Measurements from ENCODE around the gene CCDC7.
"Not testable (repeated sequence)": the region's sequence is repeated elsewhere in the genome, so short reads cannot be mapped to it uniquely, and the experiment has no call there.

The CCDC7 gene

DNA sequence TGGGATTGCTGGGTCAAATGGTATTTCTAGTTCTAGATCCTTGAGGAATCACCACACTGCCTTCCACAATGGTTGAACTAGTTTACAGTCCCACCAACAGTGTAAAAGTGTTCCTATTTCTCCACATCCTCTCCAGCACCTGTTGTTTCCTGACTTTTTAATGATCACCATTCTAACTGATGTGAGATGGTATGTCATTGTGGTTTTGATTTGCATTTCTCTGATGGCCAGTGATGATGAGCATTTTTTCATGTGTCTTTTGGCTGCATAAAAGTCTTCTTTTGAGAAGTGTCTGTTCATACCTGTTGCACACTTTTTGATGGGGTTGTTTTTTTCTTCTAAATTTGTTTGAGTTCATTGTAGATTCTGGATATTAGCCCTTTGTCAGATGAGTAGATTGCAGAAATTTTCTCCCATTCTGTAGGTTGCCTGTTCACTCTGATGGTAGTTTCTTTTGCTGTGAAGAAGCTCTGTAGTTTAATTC, 37.1 kb downstream of the CCDC7 start:
- H3K4me3 Mint-ChIP-seq, DNase-seq, H3K4me1 Mint-ChIP-seq, CTCF ChIA-PET, H3K27ac Mint-ChIP-seq, H3K27me3 Mint-ChIP-seq: not testable (repeated sequence)
- H3K36me3 Mint-ChIP-seq: peaks cover 69% of the 10 kb centered on the region
- H3K9me3 Mint-ChIP-seq: peaks cover 27% of the 10 kb centered on the region

DNA sequence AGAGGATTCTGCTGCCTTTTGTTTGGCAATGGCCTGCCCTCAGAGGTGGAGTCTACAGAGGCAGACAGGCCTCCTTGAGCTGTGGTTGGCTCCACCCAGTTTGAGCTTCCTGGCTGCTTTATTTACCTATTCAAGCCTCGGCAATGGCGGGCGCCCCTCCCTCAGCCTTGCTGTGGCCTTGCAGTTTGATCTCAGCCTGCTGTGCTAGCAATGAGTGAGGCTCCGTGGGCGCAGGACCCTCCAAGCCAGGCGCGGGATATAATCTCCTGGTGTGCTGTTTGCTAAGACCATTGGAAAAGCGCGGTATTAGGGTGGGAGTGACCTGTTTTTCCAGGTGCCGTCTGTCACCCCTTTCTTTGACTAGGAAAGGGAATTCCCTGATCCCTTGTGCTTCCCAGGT, 42.1 kb downstream of the CCDC7 start:
- peaks cover 27% of the 10 kb centered on the region for H3K9me3 Mint-ChIP-seq
- H3K4me3 Mint-ChIP-seq, H3K4me1 Mint-ChIP-seq, DNase-seq, H3K27ac Mint-ChIP-seq, CTCF ChIA-PET, H3K27me3 Mint-ChIP-seq: not testable (repeated sequence)
- H3K36me3 Mint-ChIP-seq: peaks cover 70% of the 10 kb centered on the region

DNA sequence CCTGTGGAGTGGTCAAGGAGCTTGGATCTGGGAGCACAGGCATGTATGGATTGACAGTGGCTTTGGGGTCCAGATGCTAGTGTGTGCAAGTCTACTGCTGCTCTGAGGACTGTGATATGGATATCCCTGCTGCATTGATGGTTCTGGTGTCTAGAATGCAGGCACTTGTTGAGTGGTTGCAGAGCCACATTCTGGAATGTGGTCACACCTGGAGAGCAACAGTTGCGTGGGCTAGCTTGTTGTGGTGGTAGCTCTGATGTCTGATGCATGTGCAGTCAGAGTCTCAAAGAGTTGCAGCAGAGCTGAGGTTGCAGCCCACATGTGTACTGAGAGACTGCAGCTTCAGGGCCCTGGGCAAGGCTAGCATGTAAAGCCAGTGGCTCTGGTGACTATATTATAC, 43.2 kb downstream of the CCDC7 start:
- H3K4me3 Mint-ChIP-seq: no peak overlapping the region

DNA sequence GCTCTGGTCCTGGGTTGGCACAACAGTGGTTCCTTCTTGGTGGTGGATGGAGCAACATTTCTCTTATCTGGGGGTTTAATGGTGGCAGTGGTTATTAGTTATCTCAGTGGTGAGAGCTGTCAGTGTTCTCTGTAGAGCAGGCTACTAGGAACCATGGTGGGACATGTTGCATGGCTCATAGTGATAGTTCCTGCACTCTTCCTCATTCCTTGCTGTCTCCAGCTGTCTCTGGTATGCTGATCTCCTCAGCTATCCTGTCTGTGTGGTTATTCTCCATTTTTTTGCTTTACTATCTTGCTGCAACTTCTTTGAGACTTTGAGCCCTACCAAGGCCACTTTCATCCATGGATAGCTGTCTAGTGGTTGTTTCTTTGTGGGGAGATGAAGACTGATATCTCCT, 44.0 kb downstream of the CCDC7 start:
- CTCF ChIA-PET: no interaction called here
- H3K27me3 Mint-ChIP-seq: no peaks in the 10 kb centered on the region
- peaks cover 9% of the 10 kb centered on the region for H3K4me1 Mint-ChIP-seq
- H3K36me3 Mint-ChIP-seq: peaks cover 58% of the 10 kb centered on the region
- no peak overlapping the region for H3K4me3 Mint-ChIP-seq
- no peak overlapping the region for H3K27ac Mint-ChIP-seq
- peaks cover 16% of the 10 kb centered on the region for H3K9me3 Mint-ChIP-seq
- no peak for DNase-seq

More for the DNA sequence above, 43.2 kb downstream of the CCDC7 start:
- no peak for DNase-seq
- Mint-ChIP-seq H3K4me1 (peaks cover 9% of the 10 kb centered on the region), H3K27ac (no peak overlapping the region), H3K9me3 (peaks cover 19% of the 10 kb centered on the region), H3K27me3 (no peaks in the 10 kb centered on the region), H3K36me3 (peaks cover 60% of the 10 kb centered on the region)
- CTCF ChIA-PET: no interaction called here

DNA sequence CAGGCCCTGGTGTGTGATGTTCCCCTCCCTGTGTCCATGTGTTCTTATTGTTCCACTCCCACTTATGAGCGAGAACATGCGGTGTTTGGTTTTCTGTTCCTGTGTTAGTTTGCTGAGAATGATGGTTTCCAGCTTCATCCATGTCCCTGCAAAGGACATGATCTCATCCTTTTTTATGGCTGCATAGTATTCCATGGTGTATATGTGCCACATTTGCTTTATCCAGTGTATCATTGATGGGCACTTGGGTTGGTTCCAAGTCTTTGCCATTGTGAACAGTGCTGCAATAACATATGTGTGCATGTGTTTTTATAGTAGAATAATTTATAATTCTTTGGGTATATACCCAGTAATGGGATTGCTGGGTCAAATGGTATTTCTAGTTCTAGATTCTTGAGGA, 48.6 kb downstream of the CCDC7 start:
- H3K4me1 Mint-ChIP-seq, H3K27me3 Mint-ChIP-seq, H3K27ac Mint-ChIP-seq, DNase-seq, H3K9me3 Mint-ChIP-seq, H3K4me3 Mint-ChIP-seq, CTCF ChIA-PET: not testable (repeated sequence)
- peaks cover 36% of the 10 kb centered on the region for H3K36me3 Mint-ChIP-seq

DNA sequence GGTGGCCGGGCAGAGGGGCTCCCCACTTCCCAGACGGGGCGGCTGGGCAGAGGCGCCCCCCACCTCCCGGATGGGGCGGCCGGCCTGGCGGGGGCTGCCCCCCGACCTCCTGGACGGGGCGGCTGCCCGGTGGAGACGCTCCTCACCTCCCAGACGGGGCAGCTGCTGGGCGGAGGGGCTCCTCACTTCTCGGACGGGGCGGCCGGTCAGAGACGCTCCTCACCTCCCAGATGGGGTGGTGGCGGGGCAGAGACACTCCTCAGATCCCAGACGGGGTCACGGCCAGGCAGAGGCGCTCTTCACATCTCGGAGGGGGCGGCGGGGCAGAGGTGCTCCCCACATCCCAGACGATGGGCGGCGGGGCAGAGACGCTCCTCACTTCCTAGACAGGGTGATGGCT, 54.2 kb downstream of the CCDC7 start:
- H3K27me3 Mint-ChIP-seq: not testable (repeated sequence)

DNA sequence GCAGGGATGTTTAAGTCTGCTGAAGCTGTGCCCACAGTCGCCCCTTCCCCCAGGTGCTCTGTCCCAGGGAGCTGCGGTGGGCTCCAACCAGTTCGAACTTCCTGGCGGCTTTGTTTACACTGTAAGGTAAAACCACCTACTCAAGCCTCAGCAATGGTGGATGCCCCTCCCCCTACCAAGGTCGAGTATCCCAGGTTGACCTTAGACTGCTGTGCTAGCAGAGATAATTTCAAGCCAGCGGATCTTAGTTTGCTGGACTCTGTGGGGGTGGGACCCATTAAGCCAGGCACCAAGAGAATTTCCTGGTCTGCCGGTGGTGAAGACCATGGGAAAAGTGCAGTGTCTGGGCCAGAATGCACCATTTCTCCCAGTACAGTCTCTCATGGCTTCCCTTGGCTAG, 56.0 kb downstream of the CCDC7 start:
- Mint-ChIP-seq H3K27ac (no peak overlapping the region), H3K4me1 (no peaks in the 10 kb centered on the region), H3K4me3 (no peak overlapping the region), H3K9me3 (peaks cover 22% of the 10 kb centered on the region), H3K36me3 (peaks cover 41% of the 10 kb centered on the region), H3K27me3 (no peaks in the 10 kb centered on the region)
- CTCF ChIA-PET: no interaction called here
- no peak for DNase-seq

More for the DNA sequence above, 54.2 kb downstream of the CCDC7 start:
- H3K4me3 Mint-ChIP-seq, H3K27ac Mint-ChIP-seq, CTCF ChIA-PET, DNase-seq, H3K4me1 Mint-ChIP-seq: not testable (repeated sequence)
- Mint-ChIP-seq H3K9me3 (peaks cover 22% of the 10 kb centered on the region), H3K36me3 (peaks cover 41% of the 10 kb centered on the region)

DNA sequence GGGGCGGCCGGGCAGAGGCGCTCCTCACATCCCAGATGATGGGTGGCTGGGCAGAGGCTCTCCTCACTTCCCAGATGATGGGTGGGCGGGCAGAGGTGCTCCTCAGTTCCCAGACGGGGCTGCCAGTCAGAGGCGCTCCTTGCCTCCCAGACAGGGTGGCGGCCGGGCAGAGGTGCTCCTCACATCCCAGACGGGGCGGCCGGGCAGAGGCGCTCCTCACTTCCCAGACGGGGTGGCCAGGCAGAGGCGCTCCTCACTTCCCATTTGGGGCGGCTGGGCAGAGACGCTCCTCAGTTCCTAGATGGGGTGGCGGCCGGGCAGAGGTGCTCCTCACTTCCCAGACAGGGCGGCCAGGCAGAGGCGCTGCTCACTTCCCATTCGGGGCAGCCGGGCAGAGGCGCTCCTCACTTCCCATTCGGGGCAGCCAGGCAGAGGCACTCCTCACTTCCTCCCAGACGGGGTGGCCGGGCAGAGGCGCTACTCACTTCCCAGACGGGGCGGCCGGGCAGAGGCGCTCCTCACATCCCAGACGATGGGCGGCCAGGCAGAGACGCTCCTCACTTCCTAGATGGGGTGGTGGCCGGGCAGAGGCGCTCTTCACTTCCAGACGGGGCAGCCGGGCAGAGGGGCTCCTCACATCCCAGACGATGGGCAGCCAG, 60.0 kb downstream of the CCDC7 start:
- H3K4me3 Mint-ChIP-seq, H3K27ac Mint-ChIP-seq, CTCF ChIA-PET, DNase-seq, H3K4me1 Mint-ChIP-seq, H3K27me3 Mint-ChIP-seq: not testable (repeated sequence)
- Mint-ChIP-seq H3K36me3 (peaks cover 37% of the 10 kb centered on the region), H3K9me3 (peaks cover 15% of the 10 kb centered on the region)

DNA sequence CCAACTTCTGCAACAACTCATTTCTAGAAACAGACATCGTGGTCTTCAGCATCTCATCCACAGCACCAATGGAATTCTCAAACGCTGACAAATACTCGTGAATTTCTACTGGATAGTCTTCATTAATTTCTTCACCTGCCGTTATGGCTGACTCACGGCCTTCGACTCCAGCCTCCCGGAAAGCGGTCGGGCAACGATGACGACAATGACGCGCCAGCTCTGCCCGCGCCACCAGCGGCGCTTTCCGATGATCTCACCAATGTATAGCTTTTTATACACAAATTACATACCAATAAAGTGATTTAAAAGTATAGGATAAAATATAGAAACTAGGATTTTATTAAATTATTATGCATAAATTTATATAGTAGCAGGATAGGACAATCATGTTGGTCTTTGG, 65.7 kb downstream of the CCDC7 start:
- CTCF ChIA-PET: no interaction called here
- Mint-ChIP-seq H3K9me3 (peaks cover under 1% of the 10 kb centered on the region), H3K27ac (no peak overlapping the region)

DNA sequence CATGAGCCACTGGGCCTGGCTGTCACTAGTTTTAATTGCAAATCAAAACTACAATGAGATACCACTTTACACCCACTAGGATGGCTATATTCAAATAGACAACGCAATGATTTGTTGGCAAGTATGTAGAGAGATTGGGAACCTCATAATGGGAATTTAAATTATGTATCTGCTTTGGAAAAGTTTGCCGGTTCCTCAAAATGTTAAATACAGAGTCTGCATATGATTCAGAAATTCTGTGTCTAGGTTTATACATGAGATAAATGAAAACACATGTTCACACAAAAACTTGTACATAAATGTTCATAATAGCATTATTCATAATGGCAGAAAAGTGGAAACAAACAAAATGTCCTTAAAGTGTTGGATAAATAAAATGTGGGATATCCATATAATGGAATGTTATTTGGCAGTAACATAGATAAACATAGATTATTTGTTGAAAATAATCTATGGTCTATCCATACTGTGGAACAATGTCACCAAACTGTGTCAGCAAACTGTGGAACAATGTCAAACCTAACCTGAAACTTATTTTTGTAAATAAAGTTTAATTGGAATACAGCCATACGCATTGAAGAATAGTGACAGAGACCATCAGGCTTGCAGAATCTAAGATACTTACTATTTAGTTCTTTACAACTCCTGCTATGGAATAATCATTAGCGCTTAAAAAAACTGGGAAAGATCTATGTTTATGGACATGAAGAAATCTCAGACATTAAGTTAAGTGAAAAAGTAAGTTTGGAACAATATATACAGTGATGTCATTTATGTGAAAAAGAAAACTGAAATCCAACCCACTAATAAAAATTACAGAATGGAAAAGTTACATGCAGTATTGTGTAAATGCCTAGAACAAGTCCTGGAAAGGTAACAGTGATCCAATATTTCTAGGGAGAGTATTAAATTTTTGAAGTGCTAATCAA, 70.9 kb downstream of the CCDC7 start:
- H3K36me3 Mint-ChIP-seq: peaks cover 3% of the 10 kb centered on the region
- DNase-seq: no peak
- no peaks in the 10 kb centered on the region for H3K27me3 Mint-ChIP-seq
- no peak overlapping the region for H3K27ac Mint-ChIP-seq
- H3K4me1 Mint-ChIP-seq: peaks cover 1% of the 10 kb centered on the region
- CTCF ChIA-PET: no interaction called here
- peaks cover 14% of the 10 kb centered on the region for H3K9me3 Mint-ChIP-seq
- H3K4me3 Mint-ChIP-seq: no peak overlapping the region

More for the DNA sequence above, 65.7 kb downstream of the CCDC7 start:
- Mint-ChIP-seq H3K27me3 (no peaks in the 10 kb centered on the region), H3K4me3 (no peak overlapping the region), H3K4me1 (no peaks in the 10 kb centered on the region), H3K36me3 (peaks cover 14% of the 10 kb centered on the region)
- DNase-seq: no peak

DNA sequence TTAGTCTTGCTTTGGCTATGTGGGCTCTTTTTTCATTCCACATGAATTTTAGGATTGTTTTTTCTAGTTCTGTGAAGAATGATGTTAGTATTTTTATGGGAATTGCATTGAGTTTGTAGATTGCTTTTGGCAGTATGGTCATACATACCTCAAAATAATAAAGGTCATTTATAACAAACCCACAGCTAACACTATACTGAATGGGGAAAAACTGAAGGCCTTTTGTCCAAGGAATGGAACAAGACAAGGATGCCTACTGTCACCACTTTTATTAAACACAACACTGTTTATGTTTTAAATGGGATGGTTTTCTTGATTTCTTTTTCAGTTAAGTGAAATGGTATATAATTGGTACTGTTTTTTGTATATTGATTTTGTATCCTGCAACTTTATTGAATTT, 84.3 kb downstream of the CCDC7 start:
- Mint-ChIP-seq H3K9me3 (peaks cover 14% of the 10 kb centered on the region), H3K27me3 (no peaks in the 10 kb centered on the region), H3K27ac (no peak overlapping the region), H3K4me3 (no peak overlapping the region), H3K4me1 (no peaks in the 10 kb centered on the region), H3K36me3 (peaks cover 6% of the 10 kb centered on the region)
- no peak for DNase-seq
- CTCF ChIA-PET: no interaction called here

DNA sequence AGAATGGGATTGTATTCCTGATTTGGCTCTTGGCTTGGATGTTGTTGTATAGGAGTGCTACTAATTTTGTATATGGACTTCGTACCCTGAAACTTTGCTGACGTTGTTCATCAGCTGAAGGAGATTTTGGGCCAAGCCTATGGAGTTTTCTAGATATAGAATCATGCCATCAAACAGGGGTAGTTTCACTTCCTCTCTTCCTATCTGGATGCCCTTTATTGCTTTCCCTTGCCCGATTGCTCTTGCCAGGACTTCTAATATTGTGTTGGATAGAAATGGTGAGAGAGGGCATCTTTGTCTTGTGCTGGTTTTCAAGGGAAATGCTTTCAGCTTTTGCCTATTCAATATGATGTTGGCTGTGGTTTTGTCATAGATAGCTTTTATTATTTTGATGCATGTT, 92.3 kb downstream of the CCDC7 start:
- no peak for DNase-seq
- H3K36me3 Mint-ChIP-seq: peaks cover 4% of the 10 kb centered on the region
- H3K27ac Mint-ChIP-seq: no peak overlapping the region
- peaks cover 12% of the 10 kb centered on the region for H3K9me3 Mint-ChIP-seq
- no peaks in the 10 kb centered on the region for H3K27me3 Mint-ChIP-seq
- no peaks in the 10 kb centered on the region for H3K4me1 Mint-ChIP-seq
- no peak overlapping the region for H3K4me3 Mint-ChIP-seq
- CTCF ChIA-PET: no interaction called here

DNA sequence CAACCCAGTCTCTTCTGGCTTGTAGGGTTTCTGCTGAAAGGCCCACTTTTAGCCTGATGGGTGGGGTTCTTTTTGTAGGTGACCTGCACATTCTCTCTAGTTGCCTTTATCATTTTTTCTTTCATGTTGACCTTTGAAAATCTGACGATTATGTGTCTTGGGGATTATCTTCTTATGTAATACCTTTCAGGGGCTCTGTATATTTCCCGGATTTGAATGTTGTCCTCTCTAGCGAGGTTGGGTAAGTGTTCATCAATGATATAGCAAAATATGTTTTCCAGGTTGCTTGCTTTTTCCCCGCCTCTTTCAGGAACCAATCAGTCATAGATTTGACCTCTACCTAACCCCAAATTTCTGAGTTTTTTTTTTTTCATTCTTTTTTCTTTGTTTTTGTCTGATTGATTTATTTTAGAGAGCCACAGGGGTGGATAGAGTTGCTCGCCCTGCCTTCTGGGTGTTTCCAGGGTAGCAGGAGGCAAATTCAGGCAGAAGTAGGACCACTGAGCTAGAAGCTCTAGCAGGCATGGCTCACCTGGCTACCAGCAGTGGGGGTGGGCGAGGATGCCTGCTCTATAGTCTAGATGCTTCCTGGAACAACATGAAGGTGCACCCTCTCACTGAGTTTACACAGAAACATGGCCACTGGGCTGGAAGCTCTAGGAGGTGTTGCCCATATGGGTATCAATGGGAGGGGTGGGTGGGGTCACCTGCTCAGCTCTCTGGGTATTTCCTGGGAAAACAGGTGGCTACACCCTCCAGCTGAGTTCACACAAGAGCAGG, 94.9 kb downstream of the CCDC7 start:
- no peak overlapping the region for H3K4me3 Mint-ChIP-seq
- H3K36me3 Mint-ChIP-seq: peaks cover 1% of the 10 kb centered on the region
- no peaks in the 10 kb centered on the region for H3K27me3 Mint-ChIP-seq
- no peak overlapping the region for H3K27ac Mint-ChIP-seq
- H3K9me3 Mint-ChIP-seq: no peaks in the 10 kb centered on the region
- CTCF ChIA-PET: no interaction called here
- DNase-seq: no peak
- H3K4me1 Mint-ChIP-seq: no peaks in the 10 kb centered on the region

DNA sequence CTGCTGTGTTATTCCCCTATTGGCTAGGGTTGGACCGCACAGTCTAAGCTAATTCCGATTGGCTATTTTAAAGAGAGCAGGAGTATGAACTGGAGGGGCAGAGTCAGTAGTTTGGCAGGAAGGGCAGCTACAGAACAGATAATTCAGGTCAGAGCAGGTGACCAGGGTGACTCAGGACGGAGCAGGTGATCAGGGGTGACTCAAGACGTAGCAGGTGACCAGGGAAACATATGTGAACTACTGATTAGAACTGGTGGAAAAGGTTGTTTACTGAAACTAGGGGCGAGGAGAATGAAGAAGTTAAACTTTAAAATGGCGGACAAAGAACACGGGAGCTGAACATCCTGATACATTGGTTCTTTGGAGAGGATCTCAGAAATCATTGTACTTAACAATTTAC, 102.3 kb downstream of the CCDC7 start:
- no peaks in the 10 kb centered on the region for H3K36me3 Mint-ChIP-seq
- H3K9me3 Mint-ChIP-seq: peaks cover 3% of the 10 kb centered on the region
- peaks cover 5% of the 10 kb centered on the region for H3K4me1 Mint-ChIP-seq
- CTCF ChIA-PET: no interaction called here
- no peak for DNase-seq
- no peak overlapping the region for H3K4me3 Mint-ChIP-seq
- no peaks in the 10 kb centered on the region for H3K27me3 Mint-ChIP-seq
- no peak overlapping the region for H3K27ac Mint-ChIP-seq
